Sigmoid colon (tissue), 7 donors: Measurements from ENCODE around the gene ZNF407. TPM values are rescaled to one million over a fixed set of nuclear protein-coding genes. Genes with fewer than 3 reads are reported as not detected.

Source experiments
- DNase-seq: peaks from one replicate; pipeline ENCODE4 v3.0.0-alpha.2; 2019
- H3K27ac ChIP-seq, 4 donors: fragments of 200-600 bp; sonication (generic); one replicate each; pipeline ENCODE4 v1.5.1; 2016 to 2019; ENCODE audit warnings: mild to moderate bottlenecking in 1 of 4
- H3K27me3 ChIP-seq, 3 donors: fragments of 200-600 bp; sonication (generic); one replicate each; pipeline ENCODE4 v1.5.1; 2019; ENCODE audit warnings: mild to moderate bottlenecking in 1 of 3
- H3K36me3 ChIP-seq, 4 donors: fragments of 200-600 bp; sonication (generic); one replicate each; pipeline ENCODE4 v1.5.1; 2016 to 2019
- H3K4me1 ChIP-seq, 4 donors: fragments of 200-600 bp; sonication (generic); one replicate each; pipeline ENCODE4 v1.5.1; 2017 to 2019
- H3K4me3 ChIP-seq, 4 donors: fragments of 200-600 bp; sonication (generic); one replicate each; pipeline ENCODE4 v1.5.1; 2017 to 2019; ENCODE audit warnings: mild to moderate bottlenecking in 2 of 4, moderate library complexity in 1 of 4
- H3K9me3 ChIP-seq, 4 donors: fragments of 200-600 bp in 3 of 4; sonication (generic) in 3 of 4; one replicate each; pipeline versions ENCODE4 v1.5.1 to v1.6.1; 2013 to 2019
- CTCF ChIP-seq, 4 experiments: fragments of 450-650 bp in 3 of 4; fragments of 200-600 bp in 1 of 4; IDR thresholded peaks; one replicate each; pipeline ENCODE4 v1.5.1; 2016 to 2019; ENCODE audit warnings: antibody characterized with exemption in 4 of 4, mild to moderate bottlenecking in 3 of 4, moderate library complexity in 2 of 4
- EP300 ChIP-seq, 4 donors: sonication (generic); formaldehyde crosslinking; IDR thresholded peaks; one replicate each; pipeline ENCODE4 v1.6.1; 2017; ENCODE audit warnings: antibody characterized with exemption in 4 of 4
- POLR2A ChIP-seq, 2 donors: fragments of 450-650 bp; IDR thresholded peaks; one replicate each; pipeline ENCODE4 v1.6.1; 2016; ENCODE audit warnings: antibody characterized with exemption in 2 of 2, mild to moderate bottlenecking in 2 of 2, moderate library complexity in 2 of 2
- POLR2AphosphoS5 ChIP-seq, 4 donors: sonication (generic); formaldehyde crosslinking; IDR thresholded peaks; one replicate each; pipeline ENCODE4 v1.6.1; 2017; ENCODE audit warnings: antibody characterized with exemption in 4 of 4
- WGBS, 2 donors: extraction: QIAGEN DNeasy Blood & Tissue Kit; methylation state at CpG; one replicate each; pipeline ENCODE4 v1.1.7; 2013; 5-methylcytosine and 5-hydroxymethylcytosine counted together
- intact Hi-C: fragments of 100-400 bp; cut with DNase I; formaldehyde crosslinking; loops from one replicate; pipeline ENCODE4 v1.15.1; 2023
- polyA plus RNA-seq, 3 donors: library from polyadenylated mRNA; stranded (reverse); fragments of 200-250 nt; gene quantifications; one replicate each; pipeline ENCODE4 v1.2.3, GENCODE V29; 2013
- total RNA-seq, 4 donors: library from RNA; depleted of rRNA; stranded (reverse); fragments of >200 nt; gene quantifications; one replicate each; pipeline ENCODE4 v1.1.0, GENCODE V29; 2016
- donor health status: healthy with polysubstance abuse.
- donor health status: Bipolar disorder and iron deficiency.
- donor health status: healthy.

ZNF407 gene
- total and polyA plus RNA-seq, 7 donors, result 1.4 to 19.8 (median 16.3) TPM

- no peaks in the 10 kb centered on the region for H3K36me3 ChIP-seq
- H3K4me1 ChIP-seq, result peaks cover 0 to 23% (median 10%) of the 10 kb centered on the region in 4 donors
- TF ChIP-seq POLR2A (IDR thresholded peaks at IDR 0.05) (no peak), POLR2AphosphoS5 (IDR thresholded peaks at IDR 0.05) (no peak), EP300 (IDR thresholded peaks at IDR 0.05) (no peak), CTCF (IDR thresholded peaks at IDR 0.05) (no peak)
- DNase-seq, result no peak
- H3K9me3 ChIP-seq, result no peaks in the 10 kb centered on the region
- intact Hi-C loops, result no loop called here
- WGBS, 2 donors, result 80 to 88% methylated on average over 4 of the region's 4 CpGs
- no peak overlapping the region for H3K4me3 ChIP-seq
- no peaks in the 10 kb centered on the region for H3K27me3 ChIP-seq
- H3K27ac ChIP-seq, result peak overlapping the region in 3 of 4 donors; percentile 11 to 59 (median 44)
Observed at GRCh38 chr18:74604774-74605173, 7.1 kb downstream of the ZNF407 start.

GRCh38 chr18:74608681-74609080 is 11.0 kb downstream of the ZNF407 start:
- no peaks in the 10 kb centered on the region for H3K9me3 ChIP-seq

GRCh38 chr18:74609535-74609934 is 11.9 kb downstream of the ZNF407 start:
- WGBS, 2 donors, result 88 to 90% methylated on average over 3 of the region's 3 CpGs
- no peaks in the 10 kb centered on the region for H3K27me3 ChIP-seq
- intact Hi-C loops, result no loop called here
- no peaks in the 10 kb centered on the region for H3K9me3 ChIP-seq
- no peak overlapping the region for H3K27ac ChIP-seq
- no peak for TF ChIP-seq POLR2AphosphoS5 (IDR thresholded peaks at IDR 0.05)
- TF ChIP-seq POLR2A (IDR thresholded peaks at IDR 0.05), result no peak
- no peak for TF ChIP-seq EP300 (IDR thresholded peaks at IDR 0.05)
- no peak for TF ChIP-seq CTCF (IDR thresholded peaks at IDR 0.05)
- H3K4me1 ChIP-seq, result peaks cover 0 to 9% (median 2%) of the 10 kb centered on the region in 4 donors
- H3K4me3 ChIP-seq, result no peak overlapping the region
- no peak for DNase-seq
- H3K36me3 ChIP-seq, result no peaks in the 10 kb centered on the region

More at GRCh38 chr18:74608681-74609080, 11.0 kb downstream of the ZNF407 start:
- no peaks in the 10 kb centered on the region for H3K27me3 ChIP-seq
- WGBS, 2 donors, result 65 to 80% methylated on average over 2 of the region's 2 CpGs
- H3K27ac ChIP-seq, result no peak overlapping the region
- H3K4me3 ChIP-seq, result no peak overlapping the region
- peaks cover 0 to 17% (median 6%) of the 10 kb centered on the region in 4 donors for H3K4me1 ChIP-seq
- H3K36me3 ChIP-seq, result no peaks in the 10 kb centered on the region
- TF ChIP-seq CTCF (IDR thresholded peaks at IDR 0.05) (no peak), POLR2AphosphoS5 (IDR thresholded peaks at IDR 0.05) (no peak), POLR2A (IDR thresholded peaks at IDR 0.05) (no peak), EP300 (IDR thresholded peaks at IDR 0.05) (no peak)
- no peak for DNase-seq
- intact Hi-C loops, result no loop called here

GRCh38 chr18:74610051-74610615 is 12.5 kb downstream of the ZNF407 start:
- Histone ChIP-seq H3K36me3 (no peaks in the 10 kb centered on the region), H3K27ac (no peak overlapping the region), H3K4me3 (no peak overlapping the region), H3K9me3 (no peaks in the 10 kb centered on the region), H3K4me1 (peaks cover 0 to 3% (median 0%) of the 10 kb centered on the region in 4 donors), H3K27me3 (no peaks in the 10 kb centered on the region)
- WGBS, 2 donors, result 89 to 91% methylated on average over 7 of the region's 7 CpGs
- intact Hi-C loops, result no loop called here
- DNase-seq, result no peak
- TF ChIP-seq EP300 (IDR thresholded peaks at IDR 0.05), result no peak
- TF ChIP-seq POLR2A (IDR thresholded peaks at IDR 0.05), result no peak
- TF ChIP-seq CTCF (IDR thresholded peaks at IDR 0.05), result no peak
- TF ChIP-seq POLR2AphosphoS5 (IDR thresholded peaks at IDR 0.05), result no peak

- no peaks in the 10 kb centered on the region for H3K9me3 ChIP-seq
- H3K27me3 ChIP-seq, result no peaks in the 10 kb centered on the region
- no peak for DNase-seq
- no peaks in the 10 kb centered on the region for H3K4me1 ChIP-seq
- 80 to 81% methylated on average over 1 of the region's 1 CpG for WGBS, 2 donors
- H3K27ac ChIP-seq, result no peak overlapping the region
- intact Hi-C loops, result no loop called here
- no peak for TF ChIP-seq POLR2A (IDR thresholded peaks at IDR 0.05)
- H3K4me3 ChIP-seq, result no peak overlapping the region
- H3K36me3 ChIP-seq, result no peaks in the 10 kb centered on the region
Observed at GRCh38 chr18:74610860-74611259, 13.2 kb downstream of the ZNF407 start.
